Astrocyte (in vitro differentiated cells and primary cell): ENCODE results near the gene LMTK2. TPM values are rescaled to one million over a fixed set of nuclear protein-coding genes. Genes with fewer than 3 reads are reported as not detected.

ENCODE experiments used
- DNase-seq: peaks from one replicate; pipeline ENCODE4 v3.0.0-alpha.2; 2010; ENCODE audit warnings: low read depth
- FAIRE-seq: peaks from 2 replicates; lab custom pipeline; 2011; peaks lifted over from hg19 to GRCh38; lab: Jason Lieb, UNC
- H2AFZ ChIP-seq: 2 replicates; pipeline ENCODE4 v1.6.0; 2012; ENCODE audit warnings: low read depth, low read length, inconsistent platforms
- H3K27ac ChIP-seq: 2 replicates; pipeline ENCODE4 v1.5.1; 2011; ENCODE audit warnings: low read depth, low read length, inconsistent platforms
- H3K27me3 ChIP-seq: 2 replicates; pipeline ENCODE4 v1.6.0; 2011; ENCODE audit warnings: low read length, inconsistent platforms; ENCODE audit not compliant: insufficient read depth
- H3K36me3 ChIP-seq: 2 replicates; pipeline ENCODE4 v1.5.1; 2011; ENCODE audit warnings: low read length, inconsistent platforms; ENCODE audit not compliant: insufficient read depth
- H3K4me1 ChIP-seq: 2 replicates; pipeline ENCODE4 v1.5.1; 2011; ENCODE audit warnings: low read length, inconsistent platforms; ENCODE audit not compliant: insufficient read depth
- H3K4me2 ChIP-seq: 2 replicates; pipeline ENCODE4 v1.6.0; 2012; ENCODE audit warnings: low read length, inconsistent platforms
- H3K4me3 ChIP-seq: 2 replicates; pipeline ENCODE4 v1.5.1; 2011; ENCODE audit warnings: low read depth, mild to moderate bottlenecking, low read length, inconsistent platforms; ENCODE audit not compliant: insufficient read depth
- H3K79me2 ChIP-seq: 2 replicates; pipeline ENCODE4 v1.6.0; 2012; ENCODE audit warnings: mild to moderate bottlenecking, low read length, inconsistent platforms; ENCODE audit not compliant: insufficient read depth
- H3K9ac ChIP-seq: 2 replicates; pipeline ENCODE4 v1.6.0; 2012; ENCODE audit warnings: mild to moderate bottlenecking, low read length, inconsistent platforms
- H3K9me3 ChIP-seq: 2 replicates; pipeline ENCODE4 v1.5.1; 2012; ENCODE audit warnings: low read depth, mild to moderate bottlenecking, low read length, inconsistent platforms; ENCODE audit not compliant: insufficient read depth
- H4K20me1 ChIP-seq: 2 replicates; pipeline ENCODE4 v1.6.0; 2012; ENCODE audit warnings: low read length, inconsistent platforms; ENCODE audit not compliant: insufficient read depth
- H3K27ac Mint-ChIP-seq: one replicate; pipeline ENCODE4 v1.8.0; 2021; ENCODE audit warnings: mild to moderate bottlenecking, mixed read lengths; ENCODE audit not compliant: unreplicated experiment
- H3K27me3 Mint-ChIP-seq: one replicate; pipeline ENCODE4 v1.8.0; 2021; ENCODE audit warnings: low read depth, mixed read lengths; ENCODE audit not compliant: unreplicated experiment
- H3K36me3 Mint-ChIP-seq: one replicate; pipeline ENCODE4 v1.8.0; 2021; ENCODE audit warnings: low read depth, mixed read lengths; ENCODE audit not compliant: unreplicated experiment
- H3K4me1 Mint-ChIP-seq: one replicate; pipeline ENCODE4 v1.8.0; 2021; ENCODE audit warnings: low read depth, mixed read lengths; ENCODE audit not compliant: unreplicated experiment
- H3K4me3 Mint-ChIP-seq: one replicate; pipeline ENCODE4 v1.8.0; 2021; ENCODE audit warnings: mild to moderate bottlenecking, moderate library complexity, mixed read lengths; ENCODE audit not compliant: unreplicated experiment
- H3K9me3 Mint-ChIP-seq: one replicate; pipeline ENCODE4 v1.8.0; 2021; ENCODE audit warnings: mild to moderate bottlenecking, mixed read lengths; ENCODE audit not compliant: unreplicated experiment
- CTCF ChIP-seq: IDR thresholded peaks from 2 replicates; pipeline ENCODE4 v1.5.1; 2011; ENCODE audit warnings: low read depth, mild to moderate bottlenecking, inconsistent platforms, low read length, moderate library complexity; ENCODE audit not compliant: insufficient read depth
- EZH2 ChIP-seq: IDR thresholded peaks from 2 replicates; pipeline ENCODE4 v1.6.1; 2012; ENCODE audit warnings: mild to moderate bottlenecking, low read length, inconsistent platforms; ENCODE audit not compliant: insufficient read depth
- total RNA-seq: library from RNA; stranded (reverse); gene quantifications from 2 replicates; pipeline ENCODE4 v1.2.1, GENCODE V29; 2021

Gene LMTK2
- total RNA-seq, 1 donor from 2014 or later: 15.2 TPM

DNA sequence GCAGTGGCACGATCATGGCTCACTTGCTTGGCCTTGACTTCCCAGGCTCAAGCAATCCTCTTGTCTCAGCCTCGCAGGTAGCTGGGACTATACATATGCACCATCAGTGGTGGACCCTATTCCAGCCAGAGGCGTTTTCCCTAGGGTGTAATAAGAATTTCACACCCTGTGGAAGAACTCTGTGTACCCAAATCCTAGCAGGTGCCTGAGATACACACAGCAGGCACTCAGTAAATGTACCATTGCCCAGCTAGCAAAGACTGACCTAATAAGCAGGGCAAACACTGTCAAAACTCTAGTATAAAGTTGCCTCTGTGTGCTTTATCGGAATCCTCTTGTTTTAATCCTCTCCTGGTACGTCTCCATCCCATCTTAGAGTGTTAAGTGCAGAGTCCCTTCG lies 70.9 kb downstream of the LMTK2 start:
- no peaks in the 10 kb centered on the region for H4K20me1 ChIP-seq
- H3K36me3 Mint-ChIP-seq: peaks cover 7% of the 10 kb centered on the region
- no peaks in the 10 kb centered on the region for H3K79me2 ChIP-seq
- FAIRE-seq (no peak), DNase-seq (no peak)
- H3K9ac ChIP-seq: no peak overlapping the region
- no peak overlapping the region for H3K4me2 ChIP-seq
- TF ChIP-seq EZH2 (no peak), CTCF (no peak)
- H3K27ac ChIP-seq: no peak overlapping the region
- H3K4me1 Mint-ChIP-seq: peaks cover 4% of the 10 kb centered on the region
- H2AFZ ChIP-seq: no peak overlapping the region
- H3K4me3 ChIP-seq: no peak overlapping the region
- H3K27me3 Mint-ChIP-seq: no peaks in the 10 kb centered on the region
- H3K4me1 ChIP-seq: no peaks in the 10 kb centered on the region
- H3K9me3 ChIP-seq: no peaks in the 10 kb centered on the region
- no peak overlapping the region for H3K4me3 Mint-ChIP-seq
- no peaks in the 10 kb centered on the region for H3K36me3 ChIP-seq
- no peak overlapping the region for H3K27ac Mint-ChIP-seq
- H3K27me3 ChIP-seq: no peaks in the 10 kb centered on the region
- H3K9me3 Mint-ChIP-seq: no peaks in the 10 kb centered on the region

DNA sequence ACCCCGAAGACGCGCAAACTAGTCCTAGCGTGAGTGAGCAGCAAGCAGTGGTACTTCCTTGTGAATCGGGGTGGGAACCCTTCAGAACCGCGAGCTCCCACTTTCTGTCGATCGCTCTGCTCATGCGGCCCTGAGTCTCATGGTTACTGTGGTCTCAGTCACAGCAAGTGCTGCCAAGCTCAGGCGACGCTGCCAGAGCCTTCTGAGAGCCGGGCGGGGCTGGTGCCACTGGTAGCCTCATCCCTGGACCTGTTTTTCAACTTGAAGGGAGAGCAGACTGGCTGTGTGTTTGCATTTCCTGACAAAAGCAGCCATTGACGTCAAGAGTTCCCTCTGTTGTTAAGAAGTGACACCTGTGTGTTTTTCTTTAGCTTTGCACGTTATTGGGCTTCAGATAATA lies 71.7 kb downstream of the LMTK2 start:
- FAIRE-seq: no peak

More for the DNA sequence above, 71.7 kb downstream of the LMTK2 start:
- Mint-ChIP-seq H3K9me3 (no peaks in the 10 kb centered on the region), H3K27ac (no peak overlapping the region), H3K4me3 (no peak overlapping the region), H3K36me3 (peaks cover 7% of the 10 kb centered on the region), H3K27me3 (no peaks in the 10 kb centered on the region), H3K4me1 (peaks cover 4% of the 10 kb centered on the region)
- H2AFZ ChIP-seq: no peak overlapping the region
- H3K79me2 ChIP-seq: no peaks in the 10 kb centered on the region
- H3K4me2 ChIP-seq: no peak overlapping the region
- H3K4me3 ChIP-seq: no peak overlapping the region
- no peak overlapping the region for H3K27ac ChIP-seq
- no peaks in the 10 kb centered on the region for H3K27me3 ChIP-seq
- no peak overlapping the region for H3K9ac ChIP-seq
- TF ChIP-seq CTCF: no peak
- TF ChIP-seq EZH2: no peak
- no peaks in the 10 kb centered on the region for H3K4me1 ChIP-seq
- no peaks in the 10 kb centered on the region for H3K36me3 ChIP-seq
- H4K20me1 ChIP-seq: no peaks in the 10 kb centered on the region
- DNase-seq: no peak
- H3K9me3 ChIP-seq: no peaks in the 10 kb centered on the region
